Activated CD4-positive, alpha-beta T cell treated with anti-CD3 and anti-CD28 coated beads, Interleukin-2, amount 50 U/mL, for 24 hours (primary cell): ENCODE results near the gene KLF5.

Experiments
- DNase-seq, 2 donors: peaks; one replicate each; pipeline ENCODE4 v3.0.0-alpha.2; 2020; ENCODE audit warnings: low read depth in 1 of 2, low spot score in 1 of 2

KLF5 gene

GRCh38 chr13:73059460-73060250 is 850 bp downstream of the KLF5 start:
- DNase-seq, result no peak

- DNase-seq, result no peak
These were observed 1.7 kb downstream of the KLF5 start for GRCh38 chr13:73060251-73061160.

GRCh38 chr13:73061473-73061872 is 2.7 kb downstream of the KLF5 start:
- DNase-seq, result no peak

GRCh38 chr13:73061876-73062275 is 3.1 kb downstream of the KLF5 start:
- DNase-seq, result no peak

GRCh38 chr13:73062468-73062867 is 3.7 kb downstream of the KLF5 start:
- DNase-seq, result no peak

GRCh38 chr13:73063166-73063565 is 4.4 kb downstream of the KLF5 start:
- no peak for DNase-seq

- DNase-seq, result no peak
These were observed 6.2 kb downstream of the KLF5 start for GRCh38 chr13:73065036-73065435.

GRCh38 chr13:73065665-73066340 is 7.0 kb downstream of the KLF5 start:
- no peak for DNase-seq

GRCh38 chr13:73069206-73069805 is 10.5 kb downstream of the KLF5 start:
- no peak for DNase-seq

- no peak for DNase-seq
These were observed 11.8 kb downstream of the KLF5 start for GRCh38 chr13:73070451-73071098.

GRCh38 chr13:73072239-73072900 is 13.6 kb downstream of the KLF5 start:
- no peak for DNase-seq

- no peak for DNase-seq
These were observed 14.2 kb downstream of the KLF5 start for GRCh38 chr13:73073050-73073449.

- no peak for DNase-seq
These were observed 15.2 kb downstream of the KLF5 start for GRCh38 chr13:73074014-73074413.

GRCh38 chr13:73074926-73075325 is 16.1 kb downstream of the KLF5 start:
- DNase-seq, result no peak

GRCh38 chr13:73075546-73075945 is 16.7 kb downstream of the KLF5 start:
- DNase-seq, result no peak

GRCh38 chr13:73075954-73076353 is 17.1 kb downstream of the KLF5 start:
- DNase-seq, result no peak

- no peak for DNase-seq
These were observed 19.1 kb downstream of the KLF5 start for GRCh38 chr13:73077865-73078264.

GRCh38 chr13:73079359-73079758 is 20.6 kb downstream of the KLF5 start:
- no peak for DNase-seq

- DNase-seq, result no peak
These were observed 22.6 kb downstream of the KLF5 start for GRCh38 chr13:73081256-73081915.

- DNase-seq, result no peak
These were observed 23.7 kb downstream of the KLF5 start for GRCh38 chr13:73082471-73082870.
